Smooth muscle cell (in vitro differentiated cells): ENCODE measurements around the gene FHIT. TPM values are rescaled to one million over a fixed set of nuclear protein-coding genes. Genes with fewer than 3 reads are reported as not detected.
A peak's percentile ranks its signal among the peaks of the same experiment; 100 is the strongest.

ENCODE experiments used
- DNase-seq: peaks from one replicate; lab custom pipeline; 2025; ENCODE audit not compliant: unreplicated experiment; lab: John Stamatoyannopoulos, UW
- H2AFZ ChIP-seq: fragments of 200-600 bp; sonication (generic); 2 replicates; pipeline ENCODE4 v1.6.0; 2016; ENCODE audit warnings: antibody characterized with exemption, low read depth, mild to moderate bottlenecking
- H3F3A ChIP-seq: fragments of 200-600 bp; sonication (generic); 2 replicates; pipeline ENCODE4 v1.6.0; 2017; ENCODE audit warnings: antibody characterized with exemption, low read depth
- H3K27ac ChIP-seq: fragments of 200-600 bp; sonication (generic); 2 replicates; pipeline ENCODE4 v1.5.1; 2016; ENCODE audit warnings: low read depth, mild to moderate bottlenecking
- H3K27me3 ChIP-seq: fragments of 200-600 bp; sonication (generic); 2 replicates; pipeline ENCODE4 v1.6.1; 2016; ENCODE audit warnings: low read depth, mild to moderate bottlenecking
- H3K36me3 ChIP-seq: fragments of 200-600 bp; sonication (generic); 2 replicates; pipeline ENCODE4 v1.5.1; 2016; ENCODE audit warnings: low read depth
- H3K4me1 ChIP-seq: fragments of 200-600 bp; sonication (generic); 2 replicates; pipeline ENCODE4 v1.5.1; 2016; ENCODE audit warnings: low read depth
- H3K4me2 ChIP-seq: fragments of 200-600 bp; sonication (generic); 2 replicates; pipeline ENCODE4 v1.6.0; 2016; ENCODE audit warnings: mild to moderate bottlenecking
- H3K4me3 ChIP-seq: fragments of 200-600 bp; sonication (generic); 2 replicates; pipeline ENCODE4 v1.5.1; 2016; ENCODE audit warnings: mild to moderate bottlenecking
- H3K79me2 ChIP-seq: fragments of 200-600 bp; sonication (generic); 2 replicates; pipeline ENCODE4 v1.6.0; 2016; ENCODE audit warnings: low read depth, mild to moderate bottlenecking
- H3K9ac ChIP-seq: fragments of 200-600 bp; sonication (generic); 2 replicates; pipeline ENCODE4 v1.6.0; 2016; ENCODE audit warnings: low read depth
- H3K9me3 ChIP-seq: fragments of 200-600 bp; sonication (generic); replicated peaks from 2 replicates; pipeline ENCODE4 v1.5.1; 2016; ENCODE audit warnings: low read depth
- H4K20me1 ChIP-seq: fragments of 200-600 bp; sonication (generic); 2 replicates; pipeline ENCODE4 v1.6.0; 2016; ENCODE audit warnings: low read depth
- WGBS: methylation state at CpG from one replicate; pipeline ENCODE4 v1.1.7; 2016; ENCODE audit warnings: low lambda C conversion rate; 5-methylcytosine and 5-hydroxymethylcytosine counted together
- polyA plus RNA-seq: library from polyadenylated mRNA; unstranded; fragments of >200 nt; fragmentation: Nextera tagmentation; extraction: Ambion mirVana; gene quantifications from 2 replicates; pipeline ENCODE4 v1.2.1, GENCODE V29; 2016
- total RNA-seq: library from RNA; depleted of rRNA; stranded (reverse); fragments of >200 nt; gene quantifications from 2 replicates; pipeline ENCODE4 v1.2.3, GENCODE V29; 2014
- TF ChIP-seq, protein P1 (sequence below): fragments of 200-600 bp; sonication (generic); IDR thresholded peaks from 2 replicates; pipeline ENCODE4 v1.5.1; 2017; ENCODE audit warnings: borderline replicate concordance, mild to moderate bottlenecking, antibody characterized with exemption; ENCODE audit not compliant: insufficient read depth, poor library complexity, severe bottlenecking

The FHIT gene
- total and polyA plus RNA-seq, 2 experiments from 2014 or later, result 5.9 to 6.7 TPM

- Histone ChIP-seq H3K79me2 (no peaks in the 10 kb centered on the region), H3F3A (no peaks in the 10 kb centered on the region), H2AFZ (no peak overlapping the region), H3K36me3 (no peaks in the 10 kb centered on the region), H3K4me1 (no peaks in the 10 kb centered on the region), H3K9me3 (no peaks in the 10 kb centered on the region), H4K20me1 (no peaks in the 10 kb centered on the region), H3K4me2 (no peak overlapping the region), H3K27me3 (no peaks in the 10 kb centered on the region), H3K4me3 (no peak overlapping the region), H3K27ac (no peak overlapping the region), H3K9ac (no peak overlapping the region)
- no peak for DNase-seq
- 74% methylated on average over 3 of the region's 3 CpGs for whole genome bisulfite sequencing
- TF ChIP-seq, protein P1, sequence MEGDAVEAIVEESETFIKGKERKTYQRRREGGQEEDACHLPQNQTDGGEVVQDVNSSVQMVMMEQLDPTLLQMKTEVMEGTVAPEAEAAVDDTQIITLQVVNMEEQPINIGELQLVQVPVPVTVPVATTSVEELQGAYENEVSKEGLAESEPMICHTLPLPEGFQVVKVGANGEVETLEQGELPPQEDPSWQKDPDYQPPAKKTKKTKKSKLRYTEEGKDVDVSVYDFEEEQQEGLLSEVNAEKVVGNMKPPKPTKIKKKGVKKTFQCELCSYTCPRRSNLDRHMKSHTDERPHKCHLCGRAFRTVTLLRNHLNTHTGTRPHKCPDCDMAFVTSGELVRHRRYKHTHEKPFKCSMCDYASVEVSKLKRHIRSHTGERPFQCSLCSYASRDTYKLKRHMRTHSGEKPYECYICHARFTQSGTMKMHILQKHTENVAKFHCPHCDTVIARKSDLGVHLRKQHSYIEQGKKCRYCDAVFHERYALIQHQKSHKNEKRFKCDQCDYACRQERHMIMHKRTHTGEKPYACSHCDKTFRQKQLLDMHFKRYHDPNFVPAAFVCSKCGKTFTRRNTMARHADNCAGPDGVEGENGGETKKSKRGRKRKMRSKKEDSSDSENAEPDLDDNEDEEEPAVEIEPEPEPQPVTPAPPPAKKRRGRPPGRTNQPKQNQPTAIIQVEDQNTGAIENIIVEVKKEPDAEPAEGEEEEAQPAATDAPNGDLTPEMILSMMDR, result no peak
Observed at GRCh38 chr3:60308808-60309207, 942.4 kb downstream of the FHIT start.

DNA sequence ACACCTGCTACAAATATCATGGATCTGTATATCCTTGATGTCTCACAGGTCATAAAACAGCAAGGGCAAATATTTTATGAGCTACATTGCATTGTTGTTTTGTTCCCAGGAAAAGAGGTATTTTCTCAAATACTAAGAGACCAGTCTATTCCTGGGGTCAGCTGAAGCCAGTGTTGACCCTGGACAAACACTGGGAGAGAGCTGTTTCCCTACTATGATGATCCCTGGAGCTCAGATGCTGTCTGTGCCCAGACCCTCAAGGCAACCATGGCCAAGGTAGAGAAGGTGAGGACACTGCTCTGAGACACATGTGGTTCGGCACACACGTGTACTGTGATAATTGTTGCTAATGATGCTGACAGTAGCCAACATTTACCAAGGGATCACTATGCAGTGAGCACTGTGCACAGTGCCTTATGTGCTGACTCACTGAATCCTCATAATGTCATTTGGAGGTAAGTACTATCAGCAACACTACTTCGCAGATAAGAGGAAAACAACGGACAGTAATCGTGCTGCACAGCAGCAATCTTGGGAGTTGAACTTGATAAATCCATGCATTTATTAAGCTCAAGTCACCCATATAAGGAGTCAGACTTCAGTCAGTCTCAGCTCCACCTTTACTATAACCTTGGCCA, 943.6 kb downstream of the FHIT start:
- Histone ChIP-seq H2AFZ (no peak overlapping the region), H3K4me1 (no peaks in the 10 kb centered on the region), H3K36me3 (no peaks in the 10 kb centered on the region), H3F3A (no peaks in the 10 kb centered on the region), H3K4me3 (no peak overlapping the region), H4K20me1 (no peaks in the 10 kb centered on the region), H3K27ac (no peak overlapping the region), H3K79me2 (no peaks in the 10 kb centered on the region), H3K27me3 (no peaks in the 10 kb centered on the region), H3K9me3 (no peaks in the 10 kb centered on the region), H3K9ac (no peak overlapping the region), H3K4me2 (no peak overlapping the region)
- 83% methylated on average over 5 of the region's 5 CpGs for WGBS
- DNase-seq, result no peak
- TF ChIP-seq, protein P1, result no peak

GRCh38 chr3:60304112-60304511, 947.1 kb downstream of the FHIT start:
- no peak for DNase-seq
- TF ChIP-seq, protein P1, result no peak

DNA sequence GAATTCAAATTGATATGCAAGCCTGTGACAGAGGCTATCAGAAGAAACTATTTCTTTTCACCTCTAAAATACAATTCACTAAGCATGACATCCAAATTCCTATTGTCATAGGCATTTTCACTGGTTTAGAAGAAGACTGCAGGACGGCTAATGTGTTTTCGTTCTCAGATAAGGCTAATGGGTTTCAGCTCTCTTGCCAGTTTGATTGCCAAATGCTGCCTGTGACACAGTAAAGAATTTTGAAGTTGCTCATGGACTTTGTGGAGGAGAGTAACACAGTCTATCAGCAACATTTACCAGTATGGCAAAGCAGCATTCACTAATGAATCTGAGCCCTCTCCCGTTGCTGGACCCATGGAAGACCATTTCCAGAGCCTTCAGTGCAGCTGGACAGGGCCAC, 948.1 kb downstream of the FHIT start:
- no peak for DNase-seq
- Histone ChIP-seq H3K27ac (no peak overlapping the region), H3K27me3 (no peaks in the 10 kb centered on the region), H3K9me3 (no peaks in the 10 kb centered on the region), H4K20me1 (no peaks in the 10 kb centered on the region), H3F3A (peaks cover 5% of the 10 kb centered on the region), H3K4me3 (no peak overlapping the region), H2AFZ (peak overlapping the region; percentile 36), H3K79me2 (no peaks in the 10 kb centered on the region), H3K9ac (no peak overlapping the region), H3K4me2 (no peak overlapping the region), H3K36me3 (no peaks in the 10 kb centered on the region), H3K4me1 (peaks cover 13% of the 10 kb centered on the region)
- WGBS, result 56% methylated on average over 3 of the region's 3 CpGs
- TF ChIP-seq, protein P1, result no peak

More at GRCh38 chr3:60304112-60304511, 947.1 kb downstream of the FHIT start:
- Histone ChIP-seq H3K4me3 (no peak overlapping the region), H3K79me2 (no peaks in the 10 kb centered on the region), H3K4me1 (peaks cover 13% of the 10 kb centered on the region), H3K9me3 (no peaks in the 10 kb centered on the region), H3K4me2 (no peak overlapping the region), H3K27me3 (no peaks in the 10 kb centered on the region), H3K36me3 (no peaks in the 10 kb centered on the region), H2AFZ (no peak overlapping the region), H3K9ac (no peak overlapping the region), H3K27ac (no peak overlapping the region), H3F3A (peaks cover 5% of the 10 kb centered on the region), H4K20me1 (no peaks in the 10 kb centered on the region)
